ENCODE measurements around the gene LDLRAD4. TPM values are rescaled to one million over a fixed set of nuclear protein-coding genes. Genes with fewer than 3 reads are reported as not detected.
A peak's percentile ranks its signal among the peaks of the same experiment; 100 is the strongest.

LDLRAD4 gene
- total RNA-seq, 2 experiments from 2014 or later = 37.3 to 38.5 TPM

GRCh38 chr18:13382954-13383827 is 164.6 kb downstream of the LDLRAD4 start:
- intact Hi-C loops (cut with micrococcal nuclease) = no loop called here
- H3K36me3 Mint-ChIP-seq (ENCODE audit: low read depth) = peaks cover 8% of the 10 kb centered on the region
- no peak for TF ChIP-seq CTCF (IDR thresholded peaks at IDR 0.05)
- H3K4me1 Mint-ChIP-seq (ENCODE audit: low read depth) = peaks cover 60% of the 10 kb centered on the region
- POLR2A ChIA-PET = interaction anchor here (0.6 to 1.0 kb wide), 3 partner anchors 8 to 163 kb away, joined by 3 to 4 read pairs (median 3); no protein-coding TSS in a partner anchor
- no peaks in the 10 kb centered on the region for H3K27me3 Mint-ChIP-seq
- H3K27ac Mint-ChIP-seq = peak overlapping the region; percentile 99
- H3K9me3 Mint-ChIP-seq = peaks cover 1% of the 10 kb centered on the region
- peak; percentile 14 for ATAC-seq
- peak; percentile 19 for DNase-seq
- peak overlapping the region; percentile 77 for H3K4me3 Mint-ChIP-seq
- CTCF ChIA-PET = interaction anchor here (0.9 to 1.3 kb wide), 3 partner anchors 73 to 224 kb away, joined by 3 to 6 read pairs (median 3); no protein-coding TSS in a partner anchor

- ChIA-PET POLR2A (no interaction called here), CTCF (no interaction called here)
- H3K36me3 Mint-ChIP-seq (ENCODE audit: low read depth) = peaks cover 14% of the 10 kb centered on the region
- TF ChIP-seq CTCF (IDR thresholded peaks at IDR 0.05) = no peak
- H3K4me3 Mint-ChIP-seq = no peak overlapping the region
- H3K4me1 Mint-ChIP-seq (ENCODE audit: low read depth) = peaks cover 25% of the 10 kb centered on the region
- ATAC-seq (no peak), DNase-seq (no peak)
- no peak overlapping the region for H3K27ac Mint-ChIP-seq
- peaks cover 1% of the 10 kb centered on the region for H3K9me3 Mint-ChIP-seq
- intact Hi-C loops (cut with micrococcal nuclease) = no loop called here
- H3K27me3 Mint-ChIP-seq = no peaks in the 10 kb centered on the region
Observed at GRCh38 chr18:13386891-13387801, 168.6 kb downstream of the LDLRAD4 start.

- H3K36me3 Mint-ChIP-seq (ENCODE audit: low read depth) = peaks cover 14% of the 10 kb centered on the region
- H3K9me3 Mint-ChIP-seq = peaks cover 1% of the 10 kb centered on the region
- no peaks in the 10 kb centered on the region for H3K27me3 Mint-ChIP-seq
- DNase-seq (no peak), ATAC-seq (no peak)
- ChIA-PET POLR2A (no interaction called here), CTCF (interaction anchor here (1.3 kb wide), 1 partner anchor 29 kb away, joined by 3 read pairs; no protein-coding TSS in a partner anchor)
- no peak overlapping the region for H3K27ac Mint-ChIP-seq
- no peak overlapping the region for H3K4me3 Mint-ChIP-seq
- intact Hi-C loops (cut with micrococcal nuclease) = no loop called here
- TF ChIP-seq CTCF (IDR thresholded peaks at IDR 0.05) = no peak
- H3K4me1 Mint-ChIP-seq (ENCODE audit: low read depth) = peaks cover 16% of the 10 kb centered on the region
Observed at GRCh38 chr18:13387855-13388548, 169.4 kb downstream of the LDLRAD4 start.

- ChIA-PET CTCF (interaction anchor here (1.1 to 1.3 kb wide), 2 partner anchors 30 to 173 kb away, joined by 3 to 4 read pairs; no protein-coding TSS in a partner anchor), POLR2A (no interaction called here)
- Mint-ChIP-seq H3K27ac (no peak overlapping the region), H3K27me3 (no peaks in the 10 kb centered on the region), H3K9me3 (peaks cover 1% of the 10 kb centered on the region), H3K4me3 (no peak overlapping the region), H3K4me1 (ENCODE audit: low read depth) (peaks cover 12% of the 10 kb centered on the region), H3K36me3 (ENCODE audit: low read depth) (peaks cover 12% of the 10 kb centered on the region)
- no peak for TF ChIP-seq CTCF (IDR thresholded peaks at IDR 0.05)
- ATAC-seq (no peak), DNase-seq (no peak)
- intact Hi-C loops (cut with micrococcal nuclease) = no loop called here
Observed at GRCh38 chr18:13388586-13389490, 170.3 kb downstream of the LDLRAD4 start.
